Measurements from ENCODE around the gene TDRD12. TPM values are rescaled to one million over a fixed set of nuclear protein-coding genes. Genes with fewer than 3 reads are reported as not detected.

TDRD12 gene
- total RNA-seq, 1 donor from 2014 or later, result not detected

DNA sequence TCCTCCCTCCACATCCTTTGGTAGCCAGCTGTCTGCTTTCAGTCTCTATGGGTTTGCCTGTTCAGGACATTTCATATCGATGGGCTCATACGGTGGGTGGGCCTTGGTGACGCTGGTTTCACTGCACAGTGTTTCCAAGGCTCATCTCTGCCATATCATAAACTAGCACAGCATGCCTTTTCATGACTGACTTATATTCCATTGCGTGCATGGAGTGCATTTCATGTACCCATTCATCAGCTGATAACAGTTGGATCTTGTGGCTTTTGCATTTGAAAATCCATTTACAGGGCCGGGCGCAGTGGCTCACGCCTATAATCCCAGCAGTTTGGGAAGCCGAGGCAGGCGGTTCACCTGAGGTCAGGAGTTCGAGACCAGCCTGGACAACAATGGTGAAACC, 69.9 kb downstream of the TDRD12 start:
- no peak for TF ChIP-seq CTCF (IDR thresholded peaks at IDR 0.05; ENCODE audit: partially characterized antibody, unreplicated experiment)
- Mint-ChIP-seq H3K4me3 (ENCODE audit: unreplicated experiment) (no peak overlapping the region), H3K4me1 (ENCODE audit: low read depth, unreplicated experiment) (peaks cover 3% of the 10 kb centered on the region), H3K27me3 (ENCODE audit: unreplicated experiment) (no peaks in the 10 kb centered on the region), H3K27ac (ENCODE audit: unreplicated experiment) (no peak overlapping the region), H3K9me3 (ENCODE audit: unreplicated experiment) (peaks cover 4% of the 10 kb centered on the region), H3K36me3 (ENCODE audit: unreplicated experiment) (no peaks in the 10 kb centered on the region)
- DNase-seq, result no peak

GRCh38 chr19:32798201-32798600, 78.6 kb downstream of the TDRD12 start:
- no peak for DNase-seq
- Mint-ChIP-seq H3K27ac (ENCODE audit: unreplicated experiment) (no peak overlapping the region), H3K27me3 (ENCODE audit: unreplicated experiment) (peaks cover 3% of the 10 kb centered on the region), H3K4me1 (ENCODE audit: low read depth, unreplicated experiment) (no peaks in the 10 kb centered on the region), H3K36me3 (ENCODE audit: unreplicated experiment) (no peaks in the 10 kb centered on the region), H3K9me3 (ENCODE audit: unreplicated experiment) (no peaks in the 10 kb centered on the region), H3K4me3 (ENCODE audit: unreplicated experiment) (no peak overlapping the region)
- no peak for TF ChIP-seq CTCF (IDR thresholded peaks at IDR 0.05; ENCODE audit: partially characterized antibody, unreplicated experiment)

GRCh38 chr19:32800191-32800590, 80.6 kb downstream of the TDRD12 start:
- DNase-seq, result no peak
- TF ChIP-seq CTCF (IDR thresholded peaks at IDR 0.05; ENCODE audit: partially characterized antibody, unreplicated experiment), result no peak
- Mint-ChIP-seq H3K36me3 (ENCODE audit: unreplicated experiment) (no peaks in the 10 kb centered on the region), H3K27me3 (ENCODE audit: unreplicated experiment) (peaks cover 3% of the 10 kb centered on the region), H3K9me3 (ENCODE audit: unreplicated experiment) (no peaks in the 10 kb centered on the region), H3K27ac (ENCODE audit: unreplicated experiment) (no peak overlapping the region), H3K4me1 (ENCODE audit: low read depth, unreplicated experiment) (no peaks in the 10 kb centered on the region), H3K4me3 (ENCODE audit: unreplicated experiment) (no peak overlapping the region)

DNA sequence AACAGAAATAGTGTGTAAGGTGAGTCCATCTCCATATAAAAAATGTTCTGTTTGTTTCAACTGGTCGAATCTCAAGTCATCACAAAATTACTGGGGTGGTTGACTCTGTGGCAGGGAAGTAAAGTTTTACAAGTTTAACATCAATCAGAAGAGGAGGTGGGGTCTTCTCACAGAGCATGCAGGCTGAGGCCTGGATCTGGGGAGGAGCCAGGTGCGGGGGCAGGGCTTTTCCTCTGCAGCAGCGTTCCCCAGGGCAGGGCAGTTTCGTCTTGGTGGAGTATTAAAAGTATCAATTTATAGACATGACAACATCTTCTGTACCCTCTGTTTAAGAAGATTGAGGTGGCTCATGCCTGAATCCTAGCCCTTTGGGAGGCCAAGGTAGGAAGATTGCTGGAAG, 81.2 kb downstream of the TDRD12 start:
- no peaks in the 10 kb centered on the region for H3K4me1 Mint-ChIP-seq (ENCODE audit: low read depth, unreplicated experiment)
- no peak for DNase-seq
- H3K36me3 Mint-ChIP-seq (ENCODE audit: unreplicated experiment), result no peaks in the 10 kb centered on the region
- no peak overlapping the region for H3K4me3 Mint-ChIP-seq (ENCODE audit: unreplicated experiment)
- H3K27ac Mint-ChIP-seq (ENCODE audit: unreplicated experiment), result no peak overlapping the region
- no peaks in the 10 kb centered on the region for H3K9me3 Mint-ChIP-seq (ENCODE audit: unreplicated experiment)
- peaks cover 2% of the 10 kb centered on the region for H3K27me3 Mint-ChIP-seq (ENCODE audit: unreplicated experiment)
- TF ChIP-seq CTCF (IDR thresholded peaks at IDR 0.05; ENCODE audit: partially characterized antibody, unreplicated experiment), result no peak

DNA sequence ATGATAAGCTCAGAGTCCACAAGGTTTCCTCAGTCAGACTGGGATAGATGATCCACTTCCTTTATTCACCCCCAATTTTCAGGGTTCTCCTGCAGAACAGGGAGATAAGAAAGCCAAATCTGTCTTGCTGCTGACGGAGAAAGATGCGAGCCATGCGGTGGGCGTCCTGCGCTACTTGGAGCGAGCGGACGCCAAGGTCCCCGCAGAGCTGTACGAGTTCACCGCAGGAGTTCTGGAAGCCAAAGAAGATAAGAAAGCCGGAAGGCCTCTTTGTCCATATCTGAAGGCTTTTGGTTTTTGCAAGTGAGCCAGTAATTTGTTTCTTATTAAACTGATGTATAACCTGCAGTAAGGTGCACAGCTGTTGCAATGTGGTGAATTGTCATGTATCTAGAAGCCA, 83.3 kb downstream of the TDRD12 start:
- Mint-ChIP-seq H3K27ac (ENCODE audit: unreplicated experiment) (no peak overlapping the region), H3K27me3 (ENCODE audit: unreplicated experiment) (peaks cover 2% of the 10 kb centered on the region), H3K9me3 (ENCODE audit: unreplicated experiment) (no peaks in the 10 kb centered on the region), H3K4me1 (ENCODE audit: low read depth, unreplicated experiment) (no peaks in the 10 kb centered on the region), H3K4me3 (ENCODE audit: unreplicated experiment) (no peak overlapping the region), H3K36me3 (ENCODE audit: unreplicated experiment) (no peaks in the 10 kb centered on the region)
- TF ChIP-seq CTCF (IDR thresholded peaks at IDR 0.05; ENCODE audit: partially characterized antibody, unreplicated experiment), result no peak
- no peak for DNase-seq
